ENCODE data around the gene TP53BP2. TPM values are rescaled to one million over a fixed set of nuclear protein-coding genes. Genes with fewer than 3 reads are reported as not detected.

Gene TP53BP2
- total and polyA plus RNA-seq, 2 experiments from 2014 or later, result 9.2 to 18.2 TPM

- Histone ChIP-seq H3F3A (ENCODE audit: insufficient read depth) (peaks cover 31% of the 10 kb centered on the region), H3K9ac (no peak overlapping the region), H4K20me1 (ENCODE audit: insufficient read depth) (0 out of 2 replicates have a peak, but pooled peaks cover 9% of the 10 kb centered on the region), H3K36me3 (ENCODE audit: low read depth) (no peaks in the 10 kb centered on the region), H3K9me2 (ENCODE audit: insufficient read depth) (no peaks in the 10 kb centered on the region), H3K79me2 (ENCODE audit: insufficient read depth) (peaks cover 95% of the 10 kb centered on the region), H2AFZ (no peak overlapping the region), H3K27ac (no peak overlapping the region), H3K9me3 (ENCODE audit: low read depth) (no peaks in the 10 kb centered on the region), H3K4me2 (ENCODE audit: unreplicated experiment) (no peak overlapping the region), H3K27me3 (replicated peaks; ENCODE audit: insufficient read depth) (no peaks in the 10 kb centered on the region), H3K4me3 (no peak overlapping the region), H3K4me1 (ENCODE audit: insufficient read depth) (peaks cover 47% of the 10 kb centered on the region)
- in situ Hi-C loops (cut with MboI), result no loop called here
- no peak for TF ChIP-seq EZH2phosphoT487 (IDR thresholded peaks at IDR 0.05; ENCODE audit: insufficient read depth, low read depth)
- no peak for TF ChIP-seq EZH2 (IDR thresholded peaks at IDR 0.05; ENCODE audit: insufficient read depth, poor library complexity, severe bottlenecking)
- DNase-seq, result no peak
- WGBS, 2 experiments (ENCODE audit: low coverage in 1 of 2, low lambda C conversion rate in 2 of 2, missing lambda C conversion rate in 2 of 2), result 100% methylated on average over 1 of the region's 1 CpG
These were observed 9.2 kb downstream of the TP53BP2 start for GRCh38 chr1:223836586-223836985.

GRCh38 chr1:223835754-223836153 lies 10.0 kb downstream of the TP53BP2 start:
- Histone ChIP-seq H3K27me3 (replicated peaks; ENCODE audit: insufficient read depth) (no peaks in the 10 kb centered on the region), H3K9ac (peak overlapping the region; percentile 64; the same call in 1 of the 2 replicates), H3K27ac (peak overlapping the region; percentile 79), H3K36me3 (ENCODE audit: low read depth) (no peaks in the 10 kb centered on the region), H3K4me2 (ENCODE audit: unreplicated experiment) (peak overlapping the region; percentile 89), H2AFZ (no peak overlapping the region), H3K4me1 (ENCODE audit: insufficient read depth) (peaks cover 40% of the 10 kb centered on the region), H3K9me2 (ENCODE audit: insufficient read depth) (no peaks in the 10 kb centered on the region), H3F3A (ENCODE audit: insufficient read depth) (peaks cover 32% of the 10 kb centered on the region), H4K20me1 (ENCODE audit: insufficient read depth) (0 out of 2 replicates have a peak, but pooled peaks cover 9% of the 10 kb centered on the region), H3K9me3 (ENCODE audit: low read depth) (no peaks in the 10 kb centered on the region), H3K79me2 (ENCODE audit: insufficient read depth) (peaks cover 90% of the 10 kb centered on the region), H3K4me3 (peak overlapping the region; percentile 57; the same call in 1 of the 2 replicates)
- in situ Hi-C loops (cut with MboI), result no loop called here
- DNase-seq, result no peak
- TF ChIP-seq EZH2 (IDR thresholded peaks at IDR 0.05; ENCODE audit: insufficient read depth, poor library complexity, severe bottlenecking) (no peak), EZH2phosphoT487 (IDR thresholded peaks at IDR 0.05; ENCODE audit: insufficient read depth, low read depth) (no peak)
- WGBS, 2 experiments (ENCODE audit: low coverage in 1 of 2, low lambda C conversion rate in 2 of 2, missing lambda C conversion rate in 2 of 2), result 78 to 85% methylated on average over 2 of the region's 2 CpGs

- H3K27ac ChIP-seq, result peak overlapping the region; percentile 79
- H3K4me1 ChIP-seq (ENCODE audit: insufficient read depth), result peaks cover 39% of the 10 kb centered on the region
These were observed 11.0 kb downstream of the TP53BP2 start for GRCh38 chr1:223834660-223835263.

GRCh38 chr1:223833948-223834347 lies 11.8 kb downstream of the TP53BP2 start:
- TF ChIP-seq EZH2 (IDR thresholded peaks at IDR 0.05; ENCODE audit: insufficient read depth, poor library complexity, severe bottlenecking) (no peak), EZH2phosphoT487 (IDR thresholded peaks at IDR 0.05; ENCODE audit: insufficient read depth, low read depth) (no peak)
- Histone ChIP-seq H3F3A (ENCODE audit: insufficient read depth) (peaks cover 44% of the 10 kb centered on the region), H3K27ac (peak overlapping the region; percentile 79), H3K9me2 (ENCODE audit: insufficient read depth) (no peaks in the 10 kb centered on the region), H3K36me3 (ENCODE audit: low read depth) (no peaks in the 10 kb centered on the region), H3K4me3 (no peak overlapping the region), H3K4me2 (ENCODE audit: unreplicated experiment) (peak overlapping the region; percentile 89), H3K9me3 (ENCODE audit: low read depth) (no peaks in the 10 kb centered on the region), H3K4me1 (ENCODE audit: insufficient read depth) (peaks cover 39% of the 10 kb centered on the region), H3K79me2 (ENCODE audit: insufficient read depth) (peaks cover 90% of the 10 kb centered on the region), H2AFZ (no peak overlapping the region), H3K9ac (no peak overlapping the region), H3K27me3 (replicated peaks; ENCODE audit: insufficient read depth) (no peaks in the 10 kb centered on the region), H4K20me1 (ENCODE audit: insufficient read depth) (0 out of 2 replicates have a peak, but pooled peaks cover 9% of the 10 kb centered on the region)
- peak; percentile 13 for DNase-seq
- in situ Hi-C loops (cut with MboI), result no loop called here
- 97 to 100% methylated on average over 2 of the region's 2 CpGs for WGBS, 2 experiments (ENCODE audit: low coverage in 1 of 2, low lambda C conversion rate in 2 of 2, missing lambda C conversion rate in 2 of 2)

More at GRCh38 chr1:223834660-223835263, 11.0 kb downstream of the TP53BP2 start:
- 0 out of 2 replicates have a peak, but pooled peaks cover 9% of the 10 kb centered on the region for H4K20me1 ChIP-seq (ENCODE audit: insufficient read depth)
- no peaks in the 10 kb centered on the region for H3K27me3 ChIP-seq (replicated peaks; ENCODE audit: insufficient read depth)
- in situ Hi-C loops (cut with MboI), result no loop called here
- TF ChIP-seq EZH2 (IDR thresholded peaks at IDR 0.05; ENCODE audit: insufficient read depth, poor library complexity, severe bottlenecking) (no peak), EZH2phosphoT487 (IDR thresholded peaks at IDR 0.05; ENCODE audit: insufficient read depth, low read depth) (no peak)
- WGBS, 2 experiments (ENCODE audit: low coverage in 1 of 2, low lambda C conversion rate in 2 of 2, missing lambda C conversion rate in 2 of 2), result 31 to 39% methylated on average over 3 of the region's 3 CpGs
- H3K9me2 ChIP-seq (ENCODE audit: insufficient read depth), result no peaks in the 10 kb centered on the region
- H3K79me2 ChIP-seq (ENCODE audit: insufficient read depth), result peaks cover 90% of the 10 kb centered on the region
- no peaks in the 10 kb centered on the region for H3K9me3 ChIP-seq (ENCODE audit: low read depth)
- peaks cover 42% of the 10 kb centered on the region for H3F3A ChIP-seq (ENCODE audit: insufficient read depth)
- H2AFZ ChIP-seq, result no peak overlapping the region; the same call in 1 of the 2 replicates
- peak; percentile 86 for DNase-seq
- H3K4me3 ChIP-seq, result peak overlapping the region; percentile 57
- H3K36me3 ChIP-seq (ENCODE audit: low read depth), result no peaks in the 10 kb centered on the region
- H3K9ac ChIP-seq, result peak overlapping the region; percentile 64
- peak overlapping the region; percentile 89 for H3K4me2 ChIP-seq (ENCODE audit: unreplicated experiment)
